Mesothelial cell of epicardium (in vitro differentiated cells): ENCODE results near the gene DAAM1. TPM values are rescaled to one million over a fixed set of nuclear protein-coding genes. Genes with fewer than 3 reads are reported as not detected.

Source experiments
- DNase-seq, 2 experiments: peaks; one replicate each; pipeline ENCODE4 v3.0.0; 2021; ENCODE audit warnings: low spot score in 2 of 2; ENCODE audit not compliant: unreplicated experiment in 2 of 2
- H3K27ac Mint-ChIP-seq: 2 replicates; pipeline ENCODE4 v1.8.0; 2021; ENCODE audit warnings: mixed read lengths
- H3K27me3 Mint-ChIP-seq: 2 replicates; pipeline ENCODE4 v1.8.0; 2021; ENCODE audit warnings: low read depth, mixed read lengths
- H3K36me3 Mint-ChIP-seq: 2 replicates; pipeline ENCODE4 v1.8.0; 2021; ENCODE audit warnings: mixed read lengths
- H3K4me1 Mint-ChIP-seq: 2 replicates; pipeline ENCODE4 v1.8.0; 2021; ENCODE audit warnings: mixed read lengths
- H3K4me3 Mint-ChIP-seq: 2 replicates; pipeline ENCODE4 v1.8.0; 2021; ENCODE audit warnings: mild to moderate bottlenecking, moderate library complexity, mixed read lengths
- H3K9me3 Mint-ChIP-seq: 2 replicates; pipeline ENCODE4 v1.8.0; 2021; ENCODE audit warnings: mixed read lengths
- CTCF ChIP-seq: fragments of 200-600 bp; sonication (generic); IDR thresholded peaks from one replicate; pipeline ENCODE4 v1.5.0; 2021; ENCODE audit warnings: antibody characterized with exemption; ENCODE audit not compliant: unreplicated experiment
- total RNA-seq: library from RNA; stranded (reverse); gene quantifications from 3 replicates; pipeline ENCODE4 v1.2.1, GENCODE V29; 2021

DAAM1 gene
- total RNA-seq, 1 donor from 2014 or later = 44.2 TPM

GRCh38 chr14:59206892-59207291, 18.4 kb downstream of the DAAM1 start:
- no peak for DNase-seq
- peaks cover 21% of the 10 kb centered on the region for H3K4me1 Mint-ChIP-seq
- H3K4me3 Mint-ChIP-seq = no peak overlapping the region
- H3K27ac Mint-ChIP-seq = no peak overlapping the region
- H3K36me3 Mint-ChIP-seq = peaks cover 4% of the 10 kb centered on the region
- no peak for TF ChIP-seq CTCF
- H3K9me3 Mint-ChIP-seq = peaks cover 5% of the 10 kb centered on the region
- no peaks in the 10 kb centered on the region for H3K27me3 Mint-ChIP-seq

- H3K27me3 Mint-ChIP-seq = no peaks in the 10 kb centered on the region
- TF ChIP-seq CTCF = no peak
- H3K4me1 Mint-ChIP-seq = peaks cover 27% of the 10 kb centered on the region
- peaks cover 4% of the 10 kb centered on the region for H3K36me3 Mint-ChIP-seq
- H3K9me3 Mint-ChIP-seq = peaks cover 5% of the 10 kb centered on the region
- no peak overlapping the region for H3K27ac Mint-ChIP-seq
- H3K4me3 Mint-ChIP-seq = no peak overlapping the region
- no peak for DNase-seq
Measured at GRCh38 chr14:59207506-59207933, 19.1 kb downstream of the DAAM1 start.

GRCh38 chr14:59208224-59208814, 19.9 kb downstream of the DAAM1 start:
- DNase-seq = no peak

GRCh38 chr14:59208954-59209353, 20.5 kb downstream of the DAAM1 start:
- no peaks in the 10 kb centered on the region for H3K27me3 Mint-ChIP-seq
- DNase-seq = no peak
- H3K9me3 Mint-ChIP-seq = peaks cover 5% of the 10 kb centered on the region
- H3K4me1 Mint-ChIP-seq = peaks cover 37% of the 10 kb centered on the region
- no peak for TF ChIP-seq CTCF
- H3K27ac Mint-ChIP-seq = no peak overlapping the region
- H3K36me3 Mint-ChIP-seq = peaks cover 5% of the 10 kb centered on the region
- H3K4me3 Mint-ChIP-seq = no peak overlapping the region

More at GRCh38 chr14:59208224-59208814, 19.9 kb downstream of the DAAM1 start:
- no peak overlapping the region for H3K4me3 Mint-ChIP-seq
- TF ChIP-seq CTCF = no peak
- H3K27ac Mint-ChIP-seq = no peak overlapping the region
- peaks cover 5% of the 10 kb centered on the region for H3K9me3 Mint-ChIP-seq
- peaks cover 34% of the 10 kb centered on the region for H3K4me1 Mint-ChIP-seq
- peaks cover 4% of the 10 kb centered on the region for H3K36me3 Mint-ChIP-seq
- no peaks in the 10 kb centered on the region for H3K27me3 Mint-ChIP-seq

GRCh38 chr14:59210621-59211020, 22.2 kb downstream of the DAAM1 start:
- Mint-ChIP-seq H3K36me3 (peaks cover 9% of the 10 kb centered on the region), H3K27ac (no peak overlapping the region), H3K4me3 (no peak overlapping the region), H3K27me3 (no peaks in the 10 kb centered on the region), H3K4me1 (peaks cover 37% of the 10 kb centered on the region), H3K9me3 (peaks cover 5% of the 10 kb centered on the region)
- no peak for TF ChIP-seq CTCF
- no peak for DNase-seq
